AG04450 (cell line): ENCODE measurements around the gene ICAM1. TPM values are rescaled to one million over a fixed set of nuclear protein-coding genes. Genes with fewer than 3 reads are reported as not detected.

Experiments
- CTCF ChIA-PET: fragments of 300-600, 350-600 bp; formaldehyde crosslinking; extraction: SDS; loops from one replicate; lab custom pipeline; 2022; ENCODE audit warnings: antibody characterized with exemption, inconsistent platforms; lab: Charles Lee
- POLR2A ChIA-PET: fragments of 350-600 bp; formaldehyde crosslinking; extraction: SDS; loops from one replicate; lab custom pipeline; 2021; ENCODE audit warnings: antibody characterized with exemption, inconsistent platforms; lab: Yijun Ruan, JAX
- DNase-seq: peaks from one replicate; pipeline ENCODE4 v3.0.0-alpha.2; 2011; ENCODE audit warnings: low read depth, low spot score
- H3K27ac ChIP-seq: one replicate; pipeline ENCODE4 v1.5.1; 2012; ENCODE audit warnings: low read depth, low read length, control low read depth
- H3K27me3 ChIP-seq: one replicate; pipeline ENCODE4 v1.6.0; 2012; ENCODE audit warnings: low read length; ENCODE audit not compliant: control insufficient read depth, insufficient read depth
- H3K4me3 ChIP-seq: 2 replicates; pipeline ENCODE4 v1.5.1; 2011; ENCODE audit warnings: mild to moderate bottlenecking, low read depth, low read length, control low read depth
- H3K9me3 ChIP-seq: 2 replicates; pipeline ENCODE4 v1.5.1; 2012; ENCODE audit warnings: low read length; ENCODE audit not compliant: control insufficient read depth, insufficient read depth
- CTCF ChIP-seq: IDR thresholded peaks from 2 replicates; pipeline ENCODE4 v1.5.1; 2011; ENCODE audit warnings: low read depth, low read length, control low read depth, inconsistent platforms
- polyA plus RNA-seq: library from polyadenylated mRNA; depleted of rRNA; stranded (reverse); fragments of >200 nt; gene quantifications from 2 replicates; pipeline ENCODE4 v1.2.3, GENCODE V29; 2011

The ICAM1 gene
- polyA plus RNA-seq, 1 experiment = 40.4 TPM

- CTCF ChIA-PET = interaction anchor here (1.0 to 4.4 kb wide), 3 partner anchors 9 to 21 kb away, joined by 3 to 28 read pairs (median 4); no protein-coding TSS in a partner anchor
- no peaks in the 10 kb centered on the region for H3K27me3 ChIP-seq
- no peak overlapping the region for H3K27ac ChIP-seq
- H3K4me3 ChIP-seq = peak overlapping the region; percentile 41
- POLR2A ChIA-PET = interaction anchor here (0.5 kb wide), 1 partner anchor 402 kb away, joined by 4 read pairs; no protein-coding TSS in a partner anchor
- DNase-seq = no peak
- peak; percentile 51 for TF ChIP-seq CTCF
- H3K9me3 ChIP-seq = peaks cover 21% of the 10 kb centered on the region
Measured at GRCh38 chr19:10228920-10229319, 42.0 kb upstream of the ICAM1 start.

GRCh38 chr19:10230173-10230860, 40.6 kb upstream of the ICAM1 start:
- H3K27ac ChIP-seq = peak overlapping the region; percentile 75

GRCh38 chr19:10230861-10231611, 39.9 kb upstream of the ICAM1 start, which contains the start of gene S1PR2:
TSS of gene S1PR2 (minus strand) at chr19:10231331. CDS start at chr19:10224905, 6,426 bp downstream.
- Histone ChIP-seq H3K4me3 (peak within 1 kb of the TSS; percentile 89), H3K9me3 (peaks cover 14% of the 10 kb centered on the region; the same call in 1 of the 2 replicates), H3K27ac (peak within 1 kb of the TSS; percentile 75), H3K27me3 (no peaks in the 10 kb centered on the region)
- ChIA-PET POLR2A (interaction anchor here (0.6 to 1.0 kb wide), 5 partner anchors 10 to 27 kb away, joined by 3 to 6 read pairs (median 3); no protein-coding TSS in a partner anchor), CTCF (interaction anchor here (1.8 kb wide), 1 partner anchor 19 kb away, joined by 5 read pairs; no protein-coding TSS in a partner anchor)
- TF ChIP-seq CTCF = no peak
- peak; percentile 49 for DNase-seq

More at GRCh38 chr19:10230173-10230860, 40.6 kb upstream of the ICAM1 start:
- 0 out of 2 replicates have a peak, but pooled peaks have one; percentile 28 for TF ChIP-seq CTCF
- ChIA-PET POLR2A (no interaction called here), CTCF (interaction anchor here (0.5 kb wide), 1 partner anchor 35 kb away, joined by 3 read pairs; no protein-coding TSS in a partner anchor)
- H3K9me3 ChIP-seq = peaks cover 14% of the 10 kb centered on the region; the same call in 1 of the 2 replicates
- no peaks in the 10 kb centered on the region for H3K27me3 ChIP-seq
- no peak for DNase-seq
- H3K4me3 ChIP-seq = peak overlapping the region; percentile 89

GRCh38 chr19:10231612-10232228, 39.2 kb upstream of the ICAM1 start:
- DNase-seq = no peak
- Histone ChIP-seq H3K9me3 (peaks cover 14% of the 10 kb centered on the region; the same call in 1 of the 2 replicates), H3K4me3 (peak overlapping the region; percentile 89), H3K27me3 (no peaks in the 10 kb centered on the region), H3K27ac (no peak overlapping the region)
- ChIA-PET CTCF (interaction anchor here (1.8 kb wide), 1 partner anchor 19 kb away, joined by 5 read pairs; no protein-coding TSS in a partner anchor), POLR2A (interaction anchor here (0.6 to 1.0 kb wide), 5 partner anchors 9 to 27 kb away, joined by 3 to 6 read pairs (median 3); no protein-coding TSS in a partner anchor)
- TF ChIP-seq CTCF = no peak
